ENCODE measurements around the gene SUGCT.

The SUGCT gene

GRCh38 chr7:40483630-40484029 is 348.8 kb downstream of the SUGCT start:
- TF ChIP-seq REST (IDR thresholded peaks at IDR 0.05; ENCODE audit: insufficient read depth in 1 of 2, low read depth in 2 of 2, low read length in 2 of 2) (no peak), SIN3A (IDR thresholded peaks at IDR 0.05; ENCODE audit: borderline replicate concordance, insufficient read depth, low read length) (no peak)

- TF ChIP-seq SIN3A (IDR thresholded peaks at IDR 0.05; ENCODE audit: borderline replicate concordance, insufficient read depth, low read length), result no peak
These were observed 355.2 kb downstream of the SUGCT start for GRCh38 chr7:40489844-40490602.

- TF ChIP-seq FOXP2 (optimal IDR thresholded peaks at IDR 0.05; ENCODE audit: borderline replicate concordance, extremely low read depth, extremely low read length, insufficient read depth) (no peak), SIN3A (IDR thresholded peaks at IDR 0.05; ENCODE audit: borderline replicate concordance, insufficient read depth, low read length) (no peak), TAF1 (IDR thresholded peaks at IDR 0.05; ENCODE audit: borderline replicate concordance, insufficient read depth, low read length) (no peak), REST (IDR thresholded peaks at IDR 0.05; ENCODE audit: insufficient read depth in 1 of 2, low read depth in 2 of 2, low read length in 2 of 2) (no peak), POLR2AphosphoS5 (IDR thresholded peaks at IDR 0.05; ENCODE audit: low read depth, low read length) (no peak)
These were observed 355.8 kb downstream of the SUGCT start for GRCh38 chr7:40490603-40490924.

GRCh38 chr7:40492946-40493345 is 358.1 kb downstream of the SUGCT start:
- TF ChIP-seq POLR2AphosphoS5 (IDR thresholded peaks at IDR 0.05; ENCODE audit: low read depth, low read length) (no peak), FOXP2 (optimal IDR thresholded peaks at IDR 0.05; ENCODE audit: borderline replicate concordance, extremely low read depth, extremely low read length, insufficient read depth) (no peak), TAF1 (IDR thresholded peaks at IDR 0.05; ENCODE audit: borderline replicate concordance, insufficient read depth, low read length) (no peak), SIN3A (IDR thresholded peaks at IDR 0.05; ENCODE audit: borderline replicate concordance, insufficient read depth, low read length) (no peak), REST (IDR thresholded peaks at IDR 0.05; ENCODE audit: insufficient read depth in 1 of 2, low read depth in 2 of 2, low read length in 2 of 2) (no peak)

GRCh38 chr7:40493609-40494051 is 358.8 kb downstream of the SUGCT start:
- TF ChIP-seq SIN3A (IDR thresholded peaks at IDR 0.05; ENCODE audit: borderline replicate concordance, insufficient read depth, low read length), result no peak
- no peak for TF ChIP-seq TAF1 (IDR thresholded peaks at IDR 0.05; ENCODE audit: borderline replicate concordance, insufficient read depth, low read length)
- TF ChIP-seq FOXP2 (optimal IDR thresholded peaks at IDR 0.05; ENCODE audit: borderline replicate concordance, extremely low read depth, extremely low read length, insufficient read depth), result no peak
- TF ChIP-seq POLR2AphosphoS5 (IDR thresholded peaks at IDR 0.05; ENCODE audit: low read depth, low read length), result no peak
- TF ChIP-seq REST (IDR thresholded peaks at IDR 0.05; ENCODE audit: insufficient read depth in 1 of 2, low read depth in 2 of 2, low read length in 2 of 2), result no peak
